SK-N-SH (cell line): Measurements from ENCODE around the gene PLD2. TPM values are rescaled to one million over a fixed set of nuclear protein-coding genes. Genes with fewer than 3 reads are reported as not detected.

Source experiments
- CTCF ChIA-PET: fragments of 300-600, 350-600 bp; formaldehyde crosslinking; extraction: SDS; loops from one replicate; lab custom pipeline; 2021; lab: Yijun Ruan, JAX
- POLR2A ChIA-PET: fragments of 350-600 bp; sonication (Branson Sonifier 250); formaldehyde crosslinking; extraction: SDS; loops from one replicate; lab custom pipeline; 2020; ENCODE audit warnings: antibody characterized with exemption, inconsistent platforms; lab: Yijun Ruan, JAX
- DNase-seq: peaks from one replicate; pipeline ENCODE4 v3.0.0; 2012
- H2AFZ ChIP-seq: fragments of 200-600 bp; sonication (generic); 2 replicates; pipeline ENCODE4 v1.8.1; 2016; ENCODE audit warnings: antibody characterized with exemption, mild to moderate bottlenecking, low read depth
- H3F3A ChIP-seq: fragments of 200-600 bp; sonication (generic); replicated peaks from 2 replicates; pipeline ENCODE3; 2016; ENCODE audit warnings: antibody characterized with exemption, mild to moderate bottlenecking; ENCODE audit not compliant: insufficient read depth
- H3K27ac ChIP-seq, 2 experiments: fragments of 200-500 bp in 1 of 2; fragments of 200-600 bp in 1 of 2; sonication (Bioruptor generic) in 1 of 2; sonication (generic), shearing (Covaris generic) in 1 of 2; 2 replicates each; pipeline versions ENCODE4 v1.5.1 to v1.6.1; 2014 to 2016; ENCODE audit warnings: low read depth in 2 of 2, inconsistent platforms in 1 of 2, low read length in 1 of 2, mild to moderate bottlenecking in 1 of 2, mixed read lengths in 1 of 2
- H3K27me3 ChIP-seq: fragments of 200-600 bp; sonication (generic), shearing (Covaris generic); 2 replicates; pipeline ENCODE4 v1.6.1; 2016; ENCODE audit warnings: mixed run types; ENCODE audit not compliant: insufficient read depth
- H3K36me3 ChIP-seq, 2 experiments: fragments of 200-500 bp in 1 of 2; fragments of 200-600 bp in 1 of 2; sonication (Bioruptor generic) in 1 of 2; sonication (generic) in 1 of 2; replicated peaks in 1 of 2; 2 replicates each; pipeline versions ENCODE3 to v1.5.1; 2014 to 2016; ENCODE audit warnings: low read length in 1 of 2, mild to moderate bottlenecking in 1 of 2; ENCODE audit not compliant: insufficient read depth in 2 of 2, control insufficient read depth in 1 of 2
- H3K4me1 ChIP-seq, 2 experiments: fragments of 200-500 bp in 1 of 2; fragments of 200-600 bp in 1 of 2; sonication (Bioruptor generic) in 1 of 2; sonication (generic), shearing (Covaris generic) in 1 of 2; 2 replicates each; pipeline versions ENCODE4 v1.5.1 to v1.6.1; 2014 to 2016; ENCODE audit warnings: low read depth in 1 of 2, low read length in 1 of 2, mixed run types in 1 of 2; ENCODE audit not compliant: insufficient read depth in 2 of 2, control insufficient read depth in 1 of 2
- H3K4me2 ChIP-seq: fragments of 200-600 bp; sonication (generic), shearing (Covaris generic); 2 replicates; pipeline ENCODE4 v1.6.1; 2017; ENCODE audit warnings: mixed run types
- H3K4me3 ChIP-seq, 2 experiments: fragments of 200-500 bp in 1 of 2; fragments of 200-600 bp in 1 of 2; sonication (Bioruptor generic) in 1 of 2; sonication (generic), shearing (Covaris generic) in 1 of 2; 2 replicates each; pipeline versions ENCODE4 v1.5.1 to v1.8.1; 2014 to 2016; ENCODE audit warnings: low read depth in 2 of 2, inconsistent platforms in 1 of 2, low read length in 1 of 2, mild to moderate bottlenecking in 1 of 2, mixed read lengths in 1 of 2, moderate library complexity in 1 of 2
- H3K79me2 ChIP-seq: fragments of 200-600 bp; sonication (generic); 2 replicates; pipeline ENCODE4 v1.8.1; 2017; ENCODE audit warnings: mild to moderate bottlenecking; ENCODE audit not compliant: insufficient read depth
- H3K9ac ChIP-seq: fragments of 200-600 bp; sonication (generic); 2 replicates; pipeline ENCODE4 v1.6.1; 2017; ENCODE audit warnings: mixed run types
- H3K9me2 ChIP-seq: fragments of 200-600 bp; sonication (generic); 2 replicates; pipeline ENCODE4 v1.6.1; 2017; ENCODE audit warnings: mixed run types
- H3K9me3 ChIP-seq: fragments of 200-600 bp; sonication (generic); 2 replicates; pipeline ENCODE4 v1.6.1; 2017; ENCODE audit warnings: mixed run types, mild to moderate bottlenecking, moderate library complexity
- H4K20me1 ChIP-seq: fragments of 200-600 bp; sonication (generic); 2 replicates; pipeline ENCODE4 v1.6.1; 2017; ENCODE audit warnings: mild to moderate bottlenecking, mixed run types; ENCODE audit not compliant: insufficient read depth
- EZH2phosphoT487 ChIP-seq: fragments of 200-600 bp; sonication (generic); IDR thresholded peaks from 2 replicates; pipeline ENCODE4 v1.6.1; 2017; ENCODE audit warnings: low read depth, mixed run types, mild to moderate bottlenecking, antibody characterized with exemption, moderate library complexity, borderline replicate concordance
- FOXJ3 ChIP-seq: sonication (generic); formaldehyde crosslinking; IDR thresholded peaks from 2 replicates; pipeline ENCODE4 v1.5.1; 2020; ENCODE audit warnings: mild to moderate bottlenecking, missing genetic modification reagents
- FOXM1 ChIP-seq: IDR thresholded peaks from 2 replicates; pipeline ENCODE4 v1.4.0; 2012; ENCODE audit warnings: low read depth, mild to moderate bottlenecking
- GABPA ChIP-seq: IDR thresholded peaks from 2 replicates; pipeline ENCODE4 v1.4.0; 2012; ENCODE audit warnings: low read depth, mild to moderate bottlenecking
- MEF2A ChIP-seq: IDR thresholded peaks from 2 replicates; pipeline ENCODE4 v1.4.0; 2012; ENCODE audit warnings: low read depth, borderline replicate concordance
- NFIC ChIP-seq: IDR thresholded peaks from 2 replicates; pipeline ENCODE4 v1.4.0; 2012; ENCODE audit warnings: borderline replicate concordance
- POLR2AphosphoS5 ChIP-seq: IDR thresholded peaks from 2 replicates; pipeline ENCODE4 v1.6.1; 2012; ENCODE audit warnings: low read depth, low read length
- SMC3 ChIP-seq: IDR thresholded peaks from 2 replicates; pipeline ENCODE4 v1.6.1; 2012; ENCODE audit warnings: low read depth, low read length, improper control_type of control experiment
- TCF12 ChIP-seq: IDR thresholded peaks from 2 replicates; pipeline ENCODE4 v1.4.0; 2012
- YY1 ChIP-seq: IDR thresholded peaks from 2 replicates; pipeline ENCODE4 v1.4.0; 2012; ENCODE audit warnings: low read depth, mild to moderate bottlenecking
- WGBS: methylation state at CpG from one replicate; pipeline ENCODE4 v1.1.6; 2017; ENCODE audit warnings: low lambda C conversion rate; 5-methylcytosine and 5-hydroxymethylcytosine counted together
- polyA plus RNA-seq, 3 experiments: library from polyadenylated mRNA; depleted of rRNA; stranded (reverse); fragments of >200 nt; gene quantifications; 2 replicates each; pipeline ENCODE4 v1.2.3, GENCODE V29; 2012
- TF ChIP-seq, protein P1 (sequence below): IDR thresholded peaks from 2 replicates; pipeline ENCODE4 v1.6.1; 2012; ENCODE audit warnings: mild to moderate bottlenecking, low read depth, low read length, moderate library complexity
- TF ChIP-seq, protein P2 (sequence below): IDR thresholded peaks from 2 replicates; pipeline ENCODE4; 2012

PLD2 gene
- polyA plus RNA-seq, 1 of the 3 experiments (the other 2 are of a cell fraction): 42.5 TPM

DNA sequence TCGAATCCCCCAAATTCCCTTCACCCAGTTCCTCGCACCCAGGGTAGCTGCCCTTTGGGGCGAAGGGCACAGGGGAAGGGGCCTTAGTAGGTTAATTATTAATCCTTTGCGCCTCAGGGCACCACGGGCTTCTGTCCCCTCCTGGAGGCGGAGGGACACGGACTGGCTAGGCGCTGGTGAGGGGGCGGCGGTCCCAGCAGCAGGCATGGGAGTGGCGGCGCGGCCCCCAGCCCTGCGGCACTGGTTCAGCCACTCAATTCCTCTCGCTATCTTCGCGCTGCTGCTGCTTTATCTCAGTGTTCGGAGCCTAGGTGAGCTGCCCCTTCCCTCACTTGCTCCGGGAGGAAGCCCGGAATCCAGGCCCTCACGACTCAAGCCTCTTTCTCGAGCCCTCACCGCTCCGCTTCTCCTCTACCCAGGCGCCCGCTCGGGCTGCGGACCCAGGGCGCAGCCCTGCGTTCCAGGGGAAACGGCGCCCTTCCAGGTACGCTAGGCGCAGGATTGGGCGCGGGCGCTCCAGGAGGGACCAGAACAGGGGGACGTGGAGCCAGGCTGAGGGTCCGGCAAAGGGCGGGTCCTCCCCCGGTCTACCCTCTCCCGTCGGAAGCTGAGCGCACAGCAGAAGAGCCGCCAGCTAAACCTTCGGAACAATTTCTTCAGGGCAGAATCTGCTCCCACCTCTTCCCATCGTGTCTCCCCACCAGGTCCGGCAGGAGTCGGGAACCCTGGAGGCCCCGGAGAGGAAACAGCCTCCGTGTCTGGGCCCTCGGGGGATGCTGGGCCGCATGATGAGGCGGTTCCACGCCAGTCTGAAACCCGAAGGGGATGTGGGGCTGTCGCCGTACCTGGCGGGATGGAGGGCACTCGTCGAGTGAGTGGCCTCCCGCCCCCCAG is 17.9 kb upstream of the PLD2 start, which contains the start of gene GLTPD2:
Gene GLTPD2, plus strand, starts transcription at position 158 of the 894 bp plus-strand sequence. Its CDS starts 48 bp downstream, at position 206.
- H3K9me2 ChIP-seq: no peaks in the 10 kb centered on the region
- peaks cover 5% of the 10 kb centered on the region for H3F3A ChIP-seq
- H3K79me2 ChIP-seq: no peaks in the 10 kb centered on the region
- peaks cover 8 to 19% of the 10 kb centered on the region in 2 experiments; a peak in 2 of 4 replicates for H3K4me1 ChIP-seq
- POLR2A ChIA-PET: interaction anchor here (1.0 to 1.8 kb wide), 8 partner anchors 17 to 178 kb away, joined by 3 to 10 read pairs (median 4); partner anchors contain the start of genes MINK1, PLD2, SPAG7 and TM4SF5
- peak within 1 kb of the TSS; percentile 85 for H2AFZ ChIP-seq
- no peak for TF ChIP-seq EZH2phosphoT487
- H3K9ac ChIP-seq: peak within 1 kb of the TSS; percentile 75; the same call in 1 of the 2 replicates
- WGBS: 40% methylated on average over 37 of the region's 62 CpGs
- H3K27me3 ChIP-seq: peaks cover 4% of the 10 kb centered on the region; the same call in 1 of the 2 replicates
- peak; percentile 48 for DNase-seq
- peak within 1 kb of the TSS; percentile 99 for H3K4me2 ChIP-seq
- H3K4me3 ChIP-seq: peak within 1 kb of the TSS; percentile 59 to 79
- no peaks in the 10 kb centered on the region for H3K36me3 ChIP-seq
- H3K9me3 ChIP-seq: no peaks in the 10 kb centered on the region
- peak within 1 kb of the TSS; percentile 70 to 82 for H3K27ac ChIP-seq
- H4K20me1 ChIP-seq: no peaks in the 10 kb centered on the region
- CTCF ChIA-PET: interaction anchor here (0.6 to 10.5 kb wide), 42 partner anchors 8 to 223 kb away, joined by 3 to 235 read pairs (median 5); partner anchors contain the start of genes ARRB2, C17orf107, CAMTA2 and CHRNE

DNA sequence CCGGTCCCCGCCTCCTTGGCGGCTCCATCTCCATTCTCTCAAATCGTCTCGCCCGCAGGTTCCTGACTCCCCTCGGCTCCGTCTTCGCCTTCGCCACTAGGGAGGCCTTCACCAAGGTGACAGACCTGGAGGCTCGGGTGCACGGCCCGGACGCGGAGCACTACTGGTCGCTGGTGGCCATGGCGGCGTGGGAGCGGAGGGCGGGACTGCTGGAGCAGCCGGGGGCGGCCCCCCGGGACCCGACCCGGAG is 17.3 kb upstream of the PLD2 start:
- Histone ChIP-seq H3K36me3 (no peaks in the 10 kb centered on the region), H3K27me3 (no peaks in the 10 kb centered on the region), H3K27ac (peak overlapping the region; percentile 70 to 82), H3K4me3 (peak overlapping the region; percentile 59 to 79), H3K79me2 (no peaks in the 10 kb centered on the region), H3K9me2 (no peaks in the 10 kb centered on the region), H4K20me1 (no peaks in the 10 kb centered on the region), H3F3A (peaks cover 5% of the 10 kb centered on the region), H3K9me3 (no peaks in the 10 kb centered on the region), H3K4me1 (peaks cover 8 to 19% of the 10 kb centered on the region in 2 experiments; a peak in 2 of 4 replicates), H2AFZ (peak overlapping the region; percentile 85), H3K9ac (peak overlapping the region; percentile 75; the same call in 1 of the 2 replicates), H3K4me2 (peak overlapping the region; percentile 99)
- TF ChIP-seq MEF2A (no peak), GABPA (0 out of 2 replicates have a peak, but pooled peaks have one; percentile 5), YY1 (peak; percentile 51)
- POLR2A ChIA-PET: interaction anchor here (1.0 to 1.8 kb wide), 7 partner anchors 17 to 177 kb away, joined by 3 to 10 read pairs (median 4); partner anchors contain the start of genes MINK1, PLD2, SPAG7 and TM4SF5
- no peak for DNase-seq
- CTCF ChIA-PET: interaction anchor here (0.6 to 10.5 kb wide), 44 partner anchors 8 to 224 kb away, joined by 3 to 235 read pairs (median 5); partner anchors contain the start of genes ARRB2, C17orf107, CAMTA2 and CHRNE
- 0% methylated on average over 2 of the region's 25 CpGs for WGBS

DNA sequence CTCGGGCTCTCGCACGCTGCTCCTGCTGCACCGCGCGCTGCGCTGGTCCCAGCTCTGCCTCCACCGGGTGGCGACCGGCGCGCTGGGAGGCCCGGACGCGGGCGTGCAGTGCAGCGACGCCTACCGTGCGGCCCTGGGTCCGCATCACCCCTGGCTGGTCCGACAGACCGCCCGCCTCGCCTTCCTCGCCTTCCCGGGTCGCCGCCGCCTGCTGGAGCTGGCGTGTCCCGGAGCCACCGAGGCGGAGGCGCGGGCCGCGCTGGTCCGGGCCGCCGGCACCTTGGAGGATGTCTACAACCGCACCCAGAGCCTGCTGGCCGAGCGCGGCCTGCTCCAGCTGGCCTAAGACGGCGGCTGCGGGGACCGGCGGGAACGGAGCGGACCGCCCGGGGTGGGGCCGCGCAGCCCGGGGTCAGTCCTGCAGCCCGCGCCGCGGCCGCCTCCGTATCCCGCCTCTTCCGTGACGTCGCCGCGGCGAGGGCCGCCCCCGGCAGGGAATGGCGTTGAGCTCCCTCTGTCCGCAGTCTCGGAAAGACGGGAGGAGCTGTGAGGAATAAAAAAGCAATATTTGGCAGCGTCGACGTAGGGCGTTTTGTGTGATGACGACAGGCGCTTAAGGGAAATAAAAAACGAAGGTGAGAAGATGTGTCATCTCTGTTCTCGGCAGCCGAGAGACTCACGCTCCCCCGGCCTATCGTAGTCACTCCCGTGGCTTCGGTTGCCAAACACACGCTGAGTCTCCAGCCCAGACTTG is 16.8 kb upstream of the PLD2 start:
- H2AFZ ChIP-seq: peak overlapping the region; percentile 85; the same call in 1 of the 2 replicates
- H3K4me2 ChIP-seq: peak overlapping the region; percentile 99
- no peaks in the 10 kb centered on the region for H3K9me2 ChIP-seq
- H3K79me2 ChIP-seq: no peaks in the 10 kb centered on the region
- under 1% methylated on average over 23 of the region's 91 CpGs for WGBS
- H3K4me1 ChIP-seq: peaks cover 8 to 19% of the 10 kb centered on the region in 2 experiments; a peak in 2 of 4 replicates
- peak overlapping the region; percentile 70 to 82 for H3K27ac ChIP-seq
- CTCF ChIA-PET: interaction anchor here (0.6 to 10.5 kb wide), 48 partner anchors 8 to 234 kb away, joined by 3 to 235 read pairs (median 5); partner anchors contain the start of genes ARRB2, C17orf107, CAMTA2 and CHRNE
- H3K9ac ChIP-seq: peak overlapping the region; percentile 75; the same call in 1 of the 2 replicates
- no peaks in the 10 kb centered on the region for H4K20me1 ChIP-seq
- H3K36me3 ChIP-seq: no peaks in the 10 kb centered on the region
- peaks cover 5% of the 10 kb centered on the region for H3F3A ChIP-seq
- DNase-seq: peak; percentile 98
- no peaks in the 10 kb centered on the region for H3K27me3 ChIP-seq
- H3K4me3 ChIP-seq: peak overlapping the region; percentile 59 to 79
- POLR2A ChIA-PET: interaction anchor here (0.6 to 1.8 kb wide), 9 partner anchors 17 to 177 kb away, joined by 3 to 10 read pairs (median 4); partner anchors contain the start of genes MINK1, PELP1, PLD2 and SPAG7
- H3K9me3 ChIP-seq: no peaks in the 10 kb centered on the region
- peak; percentile 55 for TF ChIP-seq YY1
- no peak for TF ChIP-seq TCF12
- no peak for TF ChIP-seq FOXM1
- TF ChIP-seq, protein P1, sequence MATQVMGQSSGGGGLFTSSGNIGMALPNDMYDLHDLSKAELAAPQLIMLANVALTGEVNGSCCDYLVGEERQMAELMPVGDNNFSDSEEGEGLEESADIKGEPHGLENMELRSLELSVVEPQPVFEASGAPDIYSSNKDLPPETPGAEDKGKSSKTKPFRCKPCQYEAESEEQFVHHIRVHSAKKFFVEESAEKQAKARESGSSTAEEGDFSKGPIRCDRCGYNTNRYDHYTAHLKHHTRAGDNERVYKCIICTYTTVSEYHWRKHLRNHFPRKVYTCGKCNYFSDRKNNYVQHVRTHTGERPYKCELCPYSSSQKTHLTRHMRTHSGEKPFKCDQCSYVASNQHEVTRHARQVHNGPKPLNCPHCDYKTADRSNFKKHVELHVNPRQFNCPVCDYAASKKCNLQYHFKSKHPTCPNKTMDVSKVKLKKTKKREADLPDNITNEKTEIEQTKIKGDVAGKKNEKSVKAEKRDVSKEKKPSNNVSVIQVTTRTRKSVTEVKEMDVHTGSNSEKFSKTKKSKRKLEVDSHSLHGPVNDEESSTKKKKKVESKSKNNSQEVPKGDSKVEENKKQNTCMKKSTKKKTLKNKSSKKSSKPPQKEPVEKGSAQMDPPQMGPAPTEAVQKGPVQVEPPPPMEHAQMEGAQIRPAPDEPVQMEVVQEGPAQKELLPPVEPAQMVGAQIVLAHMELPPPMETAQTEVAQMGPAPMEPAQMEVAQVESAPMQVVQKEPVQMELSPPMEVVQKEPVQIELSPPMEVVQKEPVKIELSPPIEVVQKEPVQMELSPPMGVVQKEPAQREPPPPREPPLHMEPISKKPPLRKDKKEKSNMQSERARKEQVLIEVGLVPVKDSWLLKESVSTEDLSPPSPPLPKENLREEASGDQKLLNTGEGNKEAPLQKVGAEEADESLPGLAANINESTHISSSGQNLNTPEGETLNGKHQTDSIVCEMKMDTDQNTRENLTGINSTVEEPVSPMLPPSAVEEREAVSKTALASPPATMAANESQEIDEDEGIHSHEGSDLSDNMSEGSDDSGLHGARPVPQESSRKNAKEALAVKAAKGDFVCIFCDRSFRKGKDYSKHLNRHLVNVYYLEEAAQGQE: no peak
- no peak for TF ChIP-seq POLR2AphosphoS5
- TF ChIP-seq SMC3: peak; percentile 37; the same call in 1 of the 2 replicates
- no peak for TF ChIP-seq FOXJ3 (CRISPR knock-in tag)
- no peak for TF ChIP-seq NFIC
- TF ChIP-seq, protein P2, sequence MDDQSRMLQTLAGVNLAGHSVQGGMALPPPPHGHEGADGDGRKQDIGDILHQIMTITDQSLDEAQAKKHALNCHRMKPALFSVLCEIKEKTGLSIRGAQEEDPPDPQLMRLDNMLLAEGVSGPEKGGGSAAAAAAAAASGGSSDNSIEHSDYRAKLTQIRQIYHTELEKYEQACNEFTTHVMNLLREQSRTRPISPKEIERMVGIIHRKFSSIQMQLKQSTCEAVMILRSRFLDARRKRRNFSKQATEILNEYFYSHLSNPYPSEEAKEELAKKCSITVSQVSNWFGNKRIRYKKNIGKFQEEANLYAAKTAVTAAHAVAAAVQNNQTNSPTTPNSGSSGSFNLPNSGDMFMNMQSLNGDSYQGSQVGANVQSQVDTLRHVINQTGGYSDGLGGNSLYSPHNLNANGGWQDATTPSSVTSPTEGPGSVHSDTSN: no peak
